ENCODE measurements around the gene SEL1L3. TPM values are rescaled to one million over a fixed set of nuclear protein-coding genes. Genes with fewer than 3 reads are reported as not detected.

The SEL1L3 gene
- total and polyA plus RNA-seq, 2 donors (not counting 1 experiment from before 2014, with no cell fraction given): 120 to 280 TPM

DNA sequence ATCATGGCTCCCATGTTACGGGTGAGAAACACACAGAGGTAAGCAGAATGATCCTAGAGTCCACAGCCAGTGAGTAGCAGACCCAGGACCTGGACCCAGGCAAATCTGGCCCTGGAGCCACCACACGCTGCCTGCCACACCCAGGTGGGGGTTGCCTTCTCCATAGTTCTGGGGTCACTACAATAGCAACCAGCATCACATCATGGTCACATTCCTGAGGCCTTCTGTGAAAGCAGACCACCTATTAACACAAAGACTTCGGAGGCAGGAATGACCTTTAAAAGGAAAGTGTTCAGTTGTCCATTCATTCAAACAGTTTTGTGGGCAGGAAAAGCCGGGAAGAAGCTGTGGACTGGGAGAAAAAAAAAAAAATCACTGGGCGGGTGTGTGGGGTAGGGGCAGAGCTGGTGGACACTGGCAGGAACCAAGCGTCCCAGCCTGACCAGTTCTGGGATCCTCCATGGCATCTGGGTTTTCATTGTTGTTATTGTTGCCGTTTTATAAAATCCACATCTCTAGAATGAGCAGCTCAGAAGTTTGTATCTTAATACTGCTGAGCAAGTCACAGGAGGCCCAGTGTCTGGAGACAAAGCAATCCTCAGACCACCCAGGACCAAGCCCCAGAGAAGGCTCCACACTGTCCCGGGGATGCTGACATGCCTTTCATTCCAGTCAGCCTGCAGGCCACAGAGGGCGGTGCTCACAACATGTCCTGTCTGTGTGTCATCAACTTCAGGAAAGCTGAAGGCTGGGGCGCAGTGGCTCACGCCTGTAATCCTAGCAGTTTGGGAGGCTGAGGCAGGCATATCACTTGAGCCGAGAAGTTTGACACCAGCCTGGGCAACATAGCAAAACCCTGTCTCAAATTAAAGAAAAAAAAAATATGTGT, 67.0 kb downstream of the SEL1L3 start:
- Histone ChIP-seq H3K9ac (ENCODE audit: low read length) (no peak overlapping the region), H3K4me2 (replicated peaks; ENCODE audit: low read depth, low read length, poor library complexity, severe bottlenecking) (no peak overlapping the region), H2AFZ (ENCODE audit: insufficient read depth, low read depth, low read length, poor library complexity, severe bottlenecking) (no peak overlapping the region), H3K4me3 (ENCODE audit: control extremely low read depth in 1 of 5, extremely low read depth in 1 of 5, insufficient read depth in 1 of 5, low read depth in 2 of 5, low read length in 4 of 5) (no peak overlapping the region), H3K27ac (ENCODE audit: low read length in 2 of 2) (no peak overlapping the region), H3K27me3 (replicated peaks in 1 of 4; ENCODE audit: control extremely low read depth in 1 of 4, control insufficient read depth in 3 of 4, insufficient read depth in 4 of 4, low read length in 3 of 4) (no peaks in the 10 kb centered on the region), H3K4me1 (ENCODE audit: control insufficient read depth in 2 of 2, insufficient read depth in 2 of 2, low read length in 2 of 2) (no peaks in the 10 kb centered on the region), H3K9me3 (ENCODE audit: control extremely low read depth in 1 of 3, control insufficient read depth in 2 of 3, insufficient read depth in 1 of 3, low read length in 2 of 3) (no peaks in the 10 kb centered on the region), H4K20me1 (ENCODE audit: control insufficient read depth, insufficient read depth, low read length, poor library complexity, severe bottlenecking) (peaks cover 74% of the 10 kb centered on the region), H3K79me2 (ENCODE audit: control insufficient read depth, insufficient read depth, low read length) (peaks cover 25% of the 10 kb centered on the region), H3K36me3 (replicated peaks in 1 of 2; ENCODE audit: control extremely low read depth in 1 of 2, control insufficient read depth in 1 of 2, extremely low read depth in 1 of 2, insufficient read depth in 2 of 2, low read length in 1 of 2) (peaks cover 6 to 90% of the 10 kb centered on the region in 2 experiments)
- H3K9me3 Mint-ChIP-seq (ENCODE audit: insufficient read depth): no peaks in the 10 kb centered on the region
- TF ChIP-seq EZH2 (IDR thresholded peaks at IDR 0.05; ENCODE audit: borderline replicate concordance, insufficient read depth, low read depth, low read length, poor library complexity, severe bottlenecking): no peak
- TF ChIP-seq, protein P1, sequence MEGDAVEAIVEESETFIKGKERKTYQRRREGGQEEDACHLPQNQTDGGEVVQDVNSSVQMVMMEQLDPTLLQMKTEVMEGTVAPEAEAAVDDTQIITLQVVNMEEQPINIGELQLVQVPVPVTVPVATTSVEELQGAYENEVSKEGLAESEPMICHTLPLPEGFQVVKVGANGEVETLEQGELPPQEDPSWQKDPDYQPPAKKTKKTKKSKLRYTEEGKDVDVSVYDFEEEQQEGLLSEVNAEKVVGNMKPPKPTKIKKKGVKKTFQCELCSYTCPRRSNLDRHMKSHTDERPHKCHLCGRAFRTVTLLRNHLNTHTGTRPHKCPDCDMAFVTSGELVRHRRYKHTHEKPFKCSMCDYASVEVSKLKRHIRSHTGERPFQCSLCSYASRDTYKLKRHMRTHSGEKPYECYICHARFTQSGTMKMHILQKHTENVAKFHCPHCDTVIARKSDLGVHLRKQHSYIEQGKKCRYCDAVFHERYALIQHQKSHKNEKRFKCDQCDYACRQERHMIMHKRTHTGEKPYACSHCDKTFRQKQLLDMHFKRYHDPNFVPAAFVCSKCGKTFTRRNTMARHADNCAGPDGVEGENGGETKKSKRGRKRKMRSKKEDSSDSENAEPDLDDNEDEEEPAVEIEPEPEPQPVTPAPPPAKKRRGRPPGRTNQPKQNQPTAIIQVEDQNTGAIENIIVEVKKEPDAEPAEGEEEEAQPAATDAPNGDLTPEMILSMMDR (IDR thresholded peaks at IDR 0.05): no peak
- DNase-seq (no peak), ATAC-seq (ENCODE audit: low read depth) (no peak)
- no peaks in the 10 kb centered on the region for H3K27me3 Mint-ChIP-seq
- POLR2A ChIA-PET: no interaction called here
- no peak overlapping the region for H3K27ac Mint-ChIP-seq
- CTCF ChIA-PET: no interaction called here
- H3K4me3 Mint-ChIP-seq: no peak overlapping the region
- intact Hi-C loops (cut with micrococcal nuclease): no loop called here
- H3K4me1 Mint-ChIP-seq: peaks cover 7% of the 10 kb centered on the region
- 98% methylated on average over 9 of the region's 12 CpGs for WGBS (ENCODE audit: insufficient coverage)

DNA sequence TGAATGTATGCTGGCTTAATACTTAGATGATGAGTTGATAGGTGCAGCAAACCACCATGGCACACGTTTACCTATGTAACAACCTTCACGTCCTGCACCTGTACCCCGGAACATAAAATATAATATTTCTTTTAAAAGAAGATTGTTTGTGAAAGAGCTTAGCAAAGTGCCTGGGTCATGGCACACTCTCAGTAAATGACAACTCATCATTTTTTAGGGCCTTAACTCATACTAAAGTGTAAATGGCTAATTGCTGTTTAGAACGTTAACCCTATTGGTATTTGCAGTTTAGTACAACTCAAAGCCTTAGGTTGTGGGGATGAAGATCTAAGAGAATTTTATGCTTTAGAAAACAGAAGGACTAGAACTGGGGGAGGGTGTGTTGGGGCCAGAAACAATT, 67.7 kb downstream of the SEL1L3 start:
- H3K27me3 Mint-ChIP-seq: no peaks in the 10 kb centered on the region
- no peaks in the 10 kb centered on the region for H3K9me3 Mint-ChIP-seq (ENCODE audit: insufficient read depth)
- ATAC-seq (ENCODE audit: low read depth) (no peak), DNase-seq (no peak)
- peaks cover 7% of the 10 kb centered on the region for H3K4me1 Mint-ChIP-seq
- intact Hi-C loops (cut with micrococcal nuclease): no loop called here
- Histone ChIP-seq H3K9me3 (ENCODE audit: control extremely low read depth in 1 of 3, control insufficient read depth in 2 of 3, insufficient read depth in 1 of 3, low read length in 2 of 3) (no peaks in the 10 kb centered on the region), H3K27me3 (replicated peaks in 1 of 4; ENCODE audit: control extremely low read depth in 1 of 4, control insufficient read depth in 3 of 4, insufficient read depth in 4 of 4, low read length in 3 of 4) (no peaks in the 10 kb centered on the region), H3K4me1 (ENCODE audit: control insufficient read depth in 2 of 2, insufficient read depth in 2 of 2, low read length in 2 of 2) (no peaks in the 10 kb centered on the region), H4K20me1 (ENCODE audit: control insufficient read depth, insufficient read depth, low read length, poor library complexity, severe bottlenecking) (peaks cover 76% of the 10 kb centered on the region), H3K4me2 (replicated peaks; ENCODE audit: low read depth, low read length, poor library complexity, severe bottlenecking) (no peak overlapping the region), H3K27ac (ENCODE audit: low read length in 2 of 2) (no peak overlapping the region), H3K36me3 (replicated peaks in 1 of 2; ENCODE audit: control extremely low read depth in 1 of 2, control insufficient read depth in 1 of 2, extremely low read depth in 1 of 2, insufficient read depth in 2 of 2, low read length in 1 of 2) (peaks cover 6 to 90% of the 10 kb centered on the region in 2 experiments), H3K79me2 (ENCODE audit: control insufficient read depth, insufficient read depth, low read length) (peaks cover 25% of the 10 kb centered on the region), H3K9ac (ENCODE audit: low read length) (no peak overlapping the region), H3K4me3 (ENCODE audit: control extremely low read depth in 1 of 5, extremely low read depth in 1 of 5, insufficient read depth in 1 of 5, low read depth in 2 of 5, low read length in 4 of 5) (no peak overlapping the region), H2AFZ (ENCODE audit: insufficient read depth, low read depth, low read length, poor library complexity, severe bottlenecking) (no peak overlapping the region)
- CTCF ChIA-PET: no interaction called here
- no CpG with 5 or more reads among the region's 4 CpGs for WGBS (ENCODE audit: insufficient coverage)
- H3K27ac Mint-ChIP-seq: no peak overlapping the region
- H3K4me3 Mint-ChIP-seq: no peak overlapping the region
- TF ChIP-seq EZH2 (IDR thresholded peaks at IDR 0.05; ENCODE audit: borderline replicate concordance, insufficient read depth, low read depth, low read length, poor library complexity, severe bottlenecking): no peak
- POLR2A ChIA-PET: no interaction called here
